GM12878 (cell line): ENCODE results near the gene FAM53B. TPM values are rescaled to one million over a fixed set of nuclear protein-coding genes. Genes with fewer than 3 reads are reported as not detected.

ENCODE experiments used
- CTCF ChIP-seq, 3 experiments: IDR thresholded peaks in 2 of 3; conservative IDR thresholded peaks in 1 of 3; 2 replicates each; pipeline ENCODE4 v1.5.1; 2011; ENCODE audit warnings: low read depth in 3 of 3, low read length in 3 of 3, mild to moderate bottlenecking in 3 of 3, control low read depth in 2 of 3, moderate library complexity in 2 of 3, inconsistent platforms in 1 of 3, mixed read lengths in 1 of 3; ENCODE audit not compliant: control insufficient read depth in 2 of 3, insufficient read depth in 1 of 3; ENCODE audit errors: extremely low read depth in 1 of 3
- E4F1 ChIP-seq: fragments of 450-650 bp; IDR thresholded peaks from 2 replicates; pipeline ENCODE4 v1.6.1; 2018; ENCODE audit warnings: borderline replicate concordance, mild to moderate bottlenecking; ENCODE audit not compliant: partially characterized antibody
- ELK1 ChIP-seq: IDR thresholded peaks from 2 replicates; pipeline ENCODE4 v1.6.1; 2012; ENCODE audit warnings: low read depth, low read length, improper control_type of control experiment
- GABPA ChIP-seq: IDR thresholded peaks from 2 replicates; pipeline ENCODE4 v1.6.1; 2014; ENCODE audit warnings: antibody characterized with exemption, low read depth, mild to moderate bottlenecking, inconsistent platforms
- KAT2A ChIP-seq: conservative IDR thresholded peaks from 2 replicates; pipeline ENCODE4 v1.6.1; 2011; ENCODE audit warnings: low read depth, low read length; ENCODE audit not compliant: control insufficient read depth
- NR2C1 ChIP-seq: fragments of 450-650 bp; IDR thresholded peaks from 2 replicates; pipeline ENCODE4 v1.6.1; 2017; ENCODE audit warnings: antibody characterized with exemption, mild to moderate bottlenecking, moderate library complexity
- PKNOX1 ChIP-seq: fragments of 450-650 bp; IDR thresholded peaks from 2 replicates; pipeline ENCODE4 v1.6.1; 2016; ENCODE audit warnings: mild to moderate bottlenecking
- PML ChIP-seq: IDR thresholded peaks from 2 replicates; pipeline ENCODE4 v1.6.1; 2012; ENCODE audit warnings: low read length, inconsistent platforms
- RELB ChIP-seq: fragments of 450-650 bp; IDR thresholded peaks from 2 replicates; pipeline ENCODE4 v1.6.1; 2017; ENCODE audit warnings: low read depth, mild to moderate bottlenecking, moderate library complexity
- SKIL ChIP-seq: fragments of 450-650 bp; IDR thresholded peaks from 2 replicates; pipeline ENCODE4 v1.6.1; 2017; ENCODE audit warnings: mild to moderate bottlenecking, low read depth, inconsistent platforms; ENCODE audit not compliant: poor library complexity, severe bottlenecking
- SUPT20H ChIP-seq: IDR thresholded peaks from 2 replicates; pipeline ENCODE4 v1.6.1; 2011; ENCODE audit warnings: low read depth, mild to moderate bottlenecking, low read length, moderate library complexity, borderline replicate concordance; ENCODE audit not compliant: control insufficient read depth
- ZBED1 ChIP-seq: IDR thresholded peaks from 2 replicates; pipeline ENCODE4 v1.6.1; 2016; ENCODE audit warnings: borderline replicate concordance
- polyA plus RNA-seq, 11 experiments: library from polyadenylated mRNA; depleted of rRNA in 4 of 11; unstranded in 6 of 11; stranded (reverse) in 5 of 11; fragments of >200 nt; fragmentation: Nextera tagmentation in 4 of 11; fragmentation: Illumina TruSeq in 1 of 11; extraction: Ambion mirVana in 4 of 11; extraction: Trizol in 1 of 11; gene quantifications; 1 replicate in 1 of 11; 2 replicates in 10 of 11; pipeline versions ENCODE4 v1.2.1 to v1.2.3, GENCODE V29; 2011 to 2016; ENCODE audit warnings: inconsistent platforms in 2 of 11, missing spikeins in 2 of 11, low read depth in 1 of 11
- total RNA-seq, 4 experiments: library from RNA; depleted of rRNA in 3 of 4; stranded (reverse); fragments of >200 nt in 3 of 4; fragmentation: Illumina TruSeq in 1 of 4; extraction: Trizol in 1 of 4; gene quantifications; 2 replicates each; pipeline versions ENCODE4 v1.2.1 to v1.2.3, GENCODE V29; 2013 to 2021

Gene FAM53B
- total and polyA plus RNA-seq, 10 of the 15 experiments (the other 5 are each of a cell fraction or from before 2014, with no cell fraction given) = 0.05 to 26.3 (median 8.1) TPM

- TF ChIP-seq PKNOX1 (peak; percentile 92), SKIL (peak; percentile 79), PML (no peak), NR2C1 (peak; percentile 62), CTCF (IDR thresholded peaks at IDR 0.05 in 2 of 3, conservative IDR thresholded peaks at IDR 0.05 in 1 of 3; ENCODE audit: control insufficient read depth in 2 of 3, extremely low read depth in 1 of 3, insufficient read depth in 1 of 3, low read depth in 3 of 3, low read length in 3 of 3) (no peak), KAT2A (no peak), ZBED1 (peak; percentile 91; the same call in 1 of the 2 replicates), E4F1 (no peak), SUPT20H (no peak), ELK1 (no peak), RELB (peak; percentile 79), GABPA (0 out of 2 replicates have a peak, but pooled peaks have one; percentile 10)
Measured at GRCh38 chr10:124717911-124718741, 26.1 kb downstream of the FAM53B start (continued).
